Transverse colon (tissue), 4 donors: ENCODE results near the gene ARL2. TPM values are rescaled to one million over a fixed set of nuclear protein-coding genes. Genes with fewer than 3 reads are reported as not detected.
"Not testable (repeated sequence)": the region's sequence is repeated elsewhere in the genome, so short reads cannot be mapped to it uniquely, and the experiment has no call there.

Source experiments
- DNase-seq: peaks from one replicate; pipeline ENCODE4 v3.0.0-alpha.2; 2019
- H3K27ac ChIP-seq, 4 donors: fragments of 200-600 bp; sonication (generic); 2 replicates each; pipeline ENCODE4 v1.5.1; 2016 to 2018; ENCODE audit warnings: inconsistent platforms in 4 of 4
- H3K27me3 ChIP-seq: fragments of 200-600 bp; sonication (generic); 2 replicates; pipeline ENCODE4 v1.5.1; 2017; ENCODE audit warnings: inconsistent platforms
- H3K36me3 ChIP-seq, 4 donors: fragments of 200-600 bp; sonication (generic); 2 replicates each; pipeline ENCODE4 v1.5.1; 2017 to 2019; ENCODE audit warnings: inconsistent platforms in 4 of 4
- H3K4me1 ChIP-seq, 4 donors: fragments of 200-600 bp; sonication (generic); 2 replicates each; pipeline ENCODE4 v1.5.1; 2017 to 2020; ENCODE audit warnings: inconsistent platforms in 4 of 4
- H3K4me3 ChIP-seq, 4 donors: fragments of 200-600 bp; sonication (generic); 1 replicate in 1 of 4; 2 replicates in 3 of 4; pipeline versions ENCODE4 v1.5.1 to v1.6.1; 2017 to 2019; ENCODE audit warnings: inconsistent platforms in 4 of 4
- H3K9me3 ChIP-seq, 2 donors: fragments of 200-600 bp; sonication (generic); 2 replicates each; pipeline ENCODE4 v1.5.1; 2017 to 2019; ENCODE audit warnings: inconsistent platforms in 2 of 2
- CTCF ChIP-seq, 5 experiments: fragments of 200-600 bp in 3 of 5; fragments of 450-650 bp in 2 of 5; sonication (generic) in 3 of 5; IDR thresholded peaks; 1 replicate in 2 of 5; 2 replicates in 3 of 5; pipeline ENCODE4 v1.5.1; 2016 to 2017; ENCODE audit warnings: antibody characterized with exemption in 5 of 5, inconsistent platforms in 3 of 5, mild to moderate bottlenecking in 2 of 5, moderate library complexity in 1 of 5
- EP300 ChIP-seq: sonication (generic); formaldehyde crosslinking; IDR thresholded peaks from one replicate; pipeline ENCODE4 v1.6.1; 2017; ENCODE audit warnings: antibody characterized with exemption, low read depth
- POLR2A ChIP-seq: fragments of 450-650 bp; IDR thresholded peaks from one replicate; pipeline ENCODE4 v1.6.1; 2016; ENCODE audit warnings: antibody characterized with exemption, mild to moderate bottlenecking, moderate library complexity
- POLR2AphosphoS5 ChIP-seq, 3 donors: sonication (generic); formaldehyde crosslinking; IDR thresholded peaks; one replicate each; pipeline ENCODE4 v1.6.1; 2016; ENCODE audit warnings: antibody characterized with exemption in 3 of 3
- WGBS, 2 donors: methylation state at CpG; one replicate each; pipeline ENCODE4 v1.1.5; 2018; ENCODE audit warnings: low coverage in 1 of 2; 5-methylcytosine and 5-hydroxymethylcytosine counted together
- in situ Hi-C, 4 donors: fragments of 200-750 bp; cut with MboI; loops; one replicate each; pipeline versions ENCODE4 v1.15.0 to v1.15.1; 2017; ENCODE audit warnings: low sequenced_read_pairs in 3 of 4, low pct_ligation_motif_present in 1 of 4, low pct_unique_long_range_greater_than_20kb in 1 of 4
- intact Hi-C: fragments of 100-400 bp; cut with DNase I; formaldehyde crosslinking; loops from one replicate; pipeline ENCODE4 v1.15.1; 2023; ENCODE audit warnings: low total_unique reads
- total RNA-seq, 4 donors: library from RNA; depleted of rRNA; stranded (reverse); fragments of >200 nt; gene quantifications; one replicate each; pipeline ENCODE4 v1.1.0, GENCODE V29; 2016

Gene ARL2
- total RNA-seq, 4 donors from 2014 or later: 28.4 to 147 (median 85.8) TPM

- DNase-seq: no peak
- H3K9me3 ChIP-seq: no peaks in the 10 kb centered on the region
- H3K4me3 ChIP-seq: no peak overlapping the region
- no peak for TF ChIP-seq POLR2A
- TF ChIP-seq CTCF (IDR thresholded peaks at IDR 0.05): no peak
- in situ Hi-C loops (no loop called here), intact Hi-C loops (no loop called here)
- WGBS, 2 donors: 94 to 100% methylated on average over 1 to 6 of the region's 6 CpGs
- peaks cover 12 to 16% (median 14%) of the 10 kb centered on the region in 4 donors for H3K4me1 ChIP-seq
- H3K27ac ChIP-seq: no peak overlapping the region
- no peaks in the 10 kb centered on the region for H3K27me3 ChIP-seq
- no peaks in the 10 kb centered on the region for H3K36me3 ChIP-seq
Observed at GRCh38 chr11:65017937-65018336, 4.0 kb downstream of the ARL2 start.

- Histone ChIP-seq H3K27me3 (no peaks in the 10 kb centered on the region), H3K36me3 (no peaks in the 10 kb centered on the region)
- in situ Hi-C loops: no loop called here
Observed at GRCh38 chr11:65019824-65020223, 5.9 kb downstream of the ARL2 start.

GRCh38 chr11:65021003-65021402 is 7.0 kb downstream of the ARL2 start:
- H3K4me3 ChIP-seq: no peak overlapping the region
- no peaks in the 10 kb centered on the region for H3K36me3 ChIP-seq
- no peaks in the 10 kb centered on the region for H3K4me1 ChIP-seq
- no peaks in the 10 kb centered on the region for H3K9me3 ChIP-seq
- DNase-seq: no peak
- intact Hi-C loops (no loop called here), in situ Hi-C loops (no loop called here)
- H3K27me3 ChIP-seq: no peaks in the 10 kb centered on the region
- H3K27ac ChIP-seq: no peak overlapping the region
- TF ChIP-seq CTCF (IDR thresholded peaks at IDR 0.05): no peak
- 77% methylated on average over 3 of the region's 3 CpGs; no CpG with 5 or more reads in 1 of the 2 donors for WGBS, 2 donors

More at GRCh38 chr11:65019824-65020223, 5.9 kb downstream of the ARL2 start:
- TF ChIP-seq EP300 (no peak), CTCF (IDR thresholded peaks at IDR 0.05) (no peak), POLR2AphosphoS5 (IDR thresholded peaks at IDR 0.05) (no peak), POLR2A (no peak)
- H3K4me3 ChIP-seq: no peak overlapping the region
- no peaks in the 10 kb centered on the region for H3K9me3 ChIP-seq
- DNase-seq: no peak
- intact Hi-C loops: no loop called here
- no peak overlapping the region for H3K27ac ChIP-seq
- WGBS, 2 donors: 88% methylated on average over 6 of the region's 7 CpGs; no CpG with 5 or more reads in 1 of the 2 donors
- H3K4me1 ChIP-seq: peaks cover 5 to 10% (median 7%) of the 10 kb centered on the region in 4 donors

- 94% methylated on average over 9 of the region's 11 CpGs; no CpG with 5 or more reads in 1 of the 2 donors for WGBS, 2 donors
- Histone ChIP-seq H3K27ac (no peak overlapping the region), H3K27me3 (no peaks in the 10 kb centered on the region), H3K9me3 (no peaks in the 10 kb centered on the region), H3K36me3 (no peaks in the 10 kb centered on the region), H3K4me3 (no peak overlapping the region), H3K4me1 (peaks cover 0 to under 1% (median 0%) of the 10 kb centered on the region in 4 donors)
- DNase-seq: no peak
- no peak for TF ChIP-seq POLR2AphosphoS5 (IDR thresholded peaks at IDR 0.05)
- no peak for TF ChIP-seq POLR2A
- no peak for TF ChIP-seq CTCF (IDR thresholded peaks at IDR 0.05)
- no peak for TF ChIP-seq EP300
- in situ Hi-C loops: no loop called here
- intact Hi-C loops: no loop called here
Observed at GRCh38 chr11:65021509-65021908, 7.5 kb downstream of the ARL2 start.

GRCh38 chr11:65023502-65023901 is 9.5 kb downstream of the ARL2 start:
- in situ Hi-C loops, H3K27ac ChIP-seq, H3K4me3 ChIP-seq, H3K9me3 ChIP-seq, DNase-seq, intact Hi-C loops, H3K27me3 ChIP-seq, H3K36me3 ChIP-seq: not testable (repeated sequence)
- H3K4me1 ChIP-seq: peaks cover 7 to 13% (median 10%) of the 10 kb centered on the region in 4 donors
- WGBS, 2 donors: 71 to 80% methylated on average over 7 to 8 of the region's 8 CpGs
